Stimulated activated CD8-positive, alpha-beta memory T cell treated with anti-CD3 and anti-CD28 coated beads, Interleukin-2, amount 100 ng/mL, for 1 hour (primary cell): ENCODE data around the gene NBAS.
"Not testable (repeated sequence)": the region's sequence is repeated elsewhere in the genome, so short reads cannot be mapped to it uniquely, and the experiment has no call there.

Source experiments
- DNase-seq, 2 donors: peaks; one replicate each; pipeline ENCODE4 v3.0.0-alpha.2; 2020; ENCODE audit warnings: low read depth in 2 of 2

NBAS gene

GRCh38 chr2:15218423-15219086, 342.6 kb downstream of the NBAS start:
- DNase-seq = no peak

GRCh38 chr2:15212249-15212648, 348.9 kb downstream of the NBAS start:
- DNase-seq = no peak

- not testable (repeated sequence) for DNase-seq
These were observed 350.6 kb downstream of the NBAS start for GRCh38 chr2:15210542-15210941.

- no peak for DNase-seq
These were observed 354.7 kb downstream of the NBAS start for GRCh38 chr2:15206419-15206818.

GRCh38 chr2:15205562-15205961, 355.6 kb downstream of the NBAS start:
- no peak for DNase-seq

GRCh38 chr2:15201009-15201408, 360.1 kb downstream of the NBAS start:
- no peak for DNase-seq

GRCh38 chr2:15200581-15200980, 360.6 kb downstream of the NBAS start:
- no peak for DNase-seq

- DNase-seq = no peak
These were observed 363.1 kb downstream of the NBAS start for GRCh38 chr2:15198051-15198450.

- no peak for DNase-seq
These were observed 365.3 kb downstream of the NBAS start for GRCh38 chr2:15195813-15196212.

GRCh38 chr2:15191789-15192188, 369.3 kb downstream of the NBAS start:
- no peak for DNase-seq

- no peak for DNase-seq
These were observed 371.9 kb downstream of the NBAS start for GRCh38 chr2:15189216-15189615.

GRCh38 chr2:15187702-15188101, 373.4 kb downstream of the NBAS start:
- DNase-seq = no peak

GRCh38 chr2:15186118-15186517, 375.0 kb downstream of the NBAS start:
- DNase-seq = no peak

GRCh38 chr2:15184491-15184890, 376.6 kb downstream of the NBAS start:
- no peak for DNase-seq

GRCh38 chr2:15182275-15182674, 378.9 kb downstream of the NBAS start:
- no peak for DNase-seq

- no peak for DNase-seq
These were observed 379.9 kb downstream of the NBAS start for GRCh38 chr2:15181092-15181745.

- DNase-seq = no peak
These were observed 380.8 kb downstream of the NBAS start for GRCh38 chr2:15180379-15180778.

GRCh38 chr2:15178946-15179345, 382.2 kb downstream of the NBAS start:
- DNase-seq = no peak

- peak; percentile 30 to 31 for DNase-seq
These were observed 384.0 kb downstream of the NBAS start for GRCh38 chr2:15177103-15177502.

GRCh38 chr2:15176604-15177003, 384.5 kb downstream of the NBAS start:
- DNase-seq = no peak

GRCh38 chr2:15174567-15174966, 386.6 kb downstream of the NBAS start:
- no peak for DNase-seq

GRCh38 chr2:15173501-15173900, 387.6 kb downstream of the NBAS start:
- no peak for DNase-seq

- DNase-seq = no peak
These were observed 388.3 kb downstream of the NBAS start for GRCh38 chr2:15172825-15173224.
